Measurements from ENCODE around the gene PRSS8. TPM values are rescaled to one million over a fixed set of nuclear protein-coding genes. Genes with fewer than 3 reads are reported as not detected.

The PRSS8 gene
- total RNA-seq, 1 experiment from 2014 or later: 271 TPM

DNA sequence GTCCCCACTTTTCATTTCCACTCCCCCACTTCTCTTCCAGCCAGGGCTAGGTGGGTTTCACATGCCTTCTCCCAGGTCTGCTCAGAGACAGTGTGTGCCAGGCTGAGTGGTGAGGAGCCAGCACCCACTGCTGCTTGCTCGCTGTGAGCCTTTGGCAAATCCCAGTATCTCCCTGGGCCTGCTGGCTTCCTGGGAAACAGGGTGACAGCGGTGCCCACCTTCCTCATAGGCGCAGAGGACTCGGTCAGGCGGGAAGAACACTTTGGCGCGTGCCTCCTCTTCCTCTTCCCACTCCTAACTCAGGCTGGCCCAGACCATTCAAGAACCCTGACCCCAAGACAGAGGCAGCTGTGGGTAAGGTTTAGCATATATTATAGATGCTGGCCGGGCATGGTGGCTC is 46.3 kb downstream of the PRSS8 start:
- no peak overlapping the region for H3K4me3 ChIP-seq (ENCODE audit: low read depth, low read length)
- no TSS peak for BruUV-seq (replicated peaks)
- H3K36me3 Mint-ChIP-seq (ENCODE audit: insufficient read depth, unreplicated experiment): peaks cover 15% of the 10 kb centered on the region
- TF ChIP-seq, protein P1, sequence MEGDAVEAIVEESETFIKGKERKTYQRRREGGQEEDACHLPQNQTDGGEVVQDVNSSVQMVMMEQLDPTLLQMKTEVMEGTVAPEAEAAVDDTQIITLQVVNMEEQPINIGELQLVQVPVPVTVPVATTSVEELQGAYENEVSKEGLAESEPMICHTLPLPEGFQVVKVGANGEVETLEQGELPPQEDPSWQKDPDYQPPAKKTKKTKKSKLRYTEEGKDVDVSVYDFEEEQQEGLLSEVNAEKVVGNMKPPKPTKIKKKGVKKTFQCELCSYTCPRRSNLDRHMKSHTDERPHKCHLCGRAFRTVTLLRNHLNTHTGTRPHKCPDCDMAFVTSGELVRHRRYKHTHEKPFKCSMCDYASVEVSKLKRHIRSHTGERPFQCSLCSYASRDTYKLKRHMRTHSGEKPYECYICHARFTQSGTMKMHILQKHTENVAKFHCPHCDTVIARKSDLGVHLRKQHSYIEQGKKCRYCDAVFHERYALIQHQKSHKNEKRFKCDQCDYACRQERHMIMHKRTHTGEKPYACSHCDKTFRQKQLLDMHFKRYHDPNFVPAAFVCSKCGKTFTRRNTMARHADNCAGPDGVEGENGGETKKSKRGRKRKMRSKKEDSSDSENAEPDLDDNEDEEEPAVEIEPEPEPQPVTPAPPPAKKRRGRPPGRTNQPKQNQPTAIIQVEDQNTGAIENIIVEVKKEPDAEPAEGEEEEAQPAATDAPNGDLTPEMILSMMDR (IDR thresholded peaks at IDR 0.05; ENCODE audit: insufficient read depth in 1 of 2, low read depth in 1 of 2, low read length in 1 of 2, severe bottlenecking in 1 of 2, unreplicated experiment in 1 of 2): no peak
- no peaks in the 10 kb centered on the region for H3K4me1 ChIP-seq
- H3K27me3 Mint-ChIP-seq (ENCODE audit: insufficient read depth, unreplicated experiment): no peaks in the 10 kb centered on the region
- no peaks in the 10 kb centered on the region for H3K9me3 ChIP-seq
- H3K4me3 Mint-ChIP-seq (ENCODE audit: unreplicated experiment): no peak overlapping the region
- no peaks in the 10 kb centered on the region for H3K27me3 ChIP-seq (replicated peaks; ENCODE audit: control insufficient read depth, insufficient read depth, low read length)
- no peak overlapping the region for H3K27ac Mint-ChIP-seq (ENCODE audit: unreplicated experiment)
- ChIA-PET POLR2A (no interaction called here), CTCF (no interaction called here)
- no peaks in the 10 kb centered on the region; the same call in 1 of the 2 replicates for H3K36me3 ChIP-seq (ENCODE audit: control insufficient read depth, insufficient read depth, low read length)
- H3K9me3 Mint-ChIP-seq (ENCODE audit: unreplicated experiment): no peaks in the 10 kb centered on the region
- peaks cover 5% of the 10 kb centered on the region for H3K4me1 Mint-ChIP-seq (ENCODE audit: low read depth, unreplicated experiment)
- DNase-seq: no peak
- intact Hi-C loops (cut with micrococcal nuclease; ENCODE audit: unreplicated experiment): no loop called here

DNA sequence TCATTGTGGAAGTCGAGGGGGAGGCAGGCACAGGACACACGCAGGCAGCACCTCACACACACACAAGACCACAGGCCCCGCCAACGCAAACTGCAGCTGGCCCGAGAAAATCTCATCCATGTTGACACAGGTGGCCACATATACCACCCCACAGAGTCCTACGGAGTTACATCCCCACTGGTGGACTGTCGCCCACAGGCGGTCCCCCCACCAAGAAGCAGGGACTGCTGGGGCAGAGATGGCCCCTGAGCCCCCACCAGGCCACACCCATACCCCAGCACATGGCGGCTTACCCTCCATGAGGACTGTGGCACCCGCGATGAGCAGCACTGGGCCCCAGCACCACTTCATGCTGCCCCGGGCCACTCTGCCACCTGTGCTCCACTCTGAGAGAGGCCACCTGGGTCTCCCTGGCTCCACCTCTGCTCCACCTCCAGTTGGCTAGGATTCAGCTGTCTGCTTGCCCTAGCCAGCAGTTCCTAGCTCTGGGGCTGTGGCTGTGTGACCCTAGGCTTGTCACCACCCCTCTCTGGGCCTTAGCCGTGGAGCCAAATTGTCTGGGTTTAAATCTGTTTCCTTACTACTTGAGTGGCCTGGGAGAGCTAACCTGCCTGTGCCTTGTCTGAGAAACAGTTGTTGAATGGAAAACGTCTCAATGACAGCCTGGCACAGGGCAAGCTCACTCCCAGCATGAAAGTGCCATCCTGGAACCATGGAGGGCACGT is 46.9 kb downstream of the PRSS8 start, which contains the start of gene PRSS53:
Gene PRSS53 (minus strand): TSS at position 485 of the 725 bp plus-strand sequence. CDS start 134 bp downstream, at position 351.
- BruUV-seq (replicated peaks): no TSS peak
- H3K27me3 ChIP-seq (replicated peaks; ENCODE audit: control insufficient read depth, insufficient read depth, low read length): no peaks in the 10 kb centered on the region
- H3K4me3 ChIP-seq (ENCODE audit: low read depth, low read length): no peak within 1 kb of the TSS
- Mint-ChIP-seq H3K9me3 (ENCODE audit: unreplicated experiment) (no peaks in the 10 kb centered on the region), H3K4me1 (ENCODE audit: low read depth, unreplicated experiment) (no peaks in the 10 kb centered on the region), H3K36me3 (ENCODE audit: insufficient read depth, unreplicated experiment) (peaks cover 19% of the 10 kb centered on the region), H3K27ac (ENCODE audit: unreplicated experiment) (no peak within 1 kb of the TSS), H3K27me3 (ENCODE audit: insufficient read depth, unreplicated experiment) (no peaks in the 10 kb centered on the region), H3K4me3 (ENCODE audit: unreplicated experiment) (no peak within 1 kb of the TSS)
- intact Hi-C loops (cut with micrococcal nuclease; ENCODE audit: unreplicated experiment): no loop called here
- ChIA-PET POLR2A (no interaction called here), CTCF (no interaction called here)
- no peaks in the 10 kb centered on the region; the same call in 1 of the 2 replicates for H3K36me3 ChIP-seq (ENCODE audit: control insufficient read depth, insufficient read depth, low read length)
- DNase-seq: no peak
- H3K4me1 ChIP-seq: no peaks in the 10 kb centered on the region
- H3K9me3 ChIP-seq: no peaks in the 10 kb centered on the region
- TF ChIP-seq, protein P1 (IDR thresholded peaks at IDR 0.05; ENCODE audit: insufficient read depth in 1 of 2, low read depth in 1 of 2, low read length in 1 of 2, severe bottlenecking in 1 of 2, unreplicated experiment in 1 of 2): no peak

DNA sequence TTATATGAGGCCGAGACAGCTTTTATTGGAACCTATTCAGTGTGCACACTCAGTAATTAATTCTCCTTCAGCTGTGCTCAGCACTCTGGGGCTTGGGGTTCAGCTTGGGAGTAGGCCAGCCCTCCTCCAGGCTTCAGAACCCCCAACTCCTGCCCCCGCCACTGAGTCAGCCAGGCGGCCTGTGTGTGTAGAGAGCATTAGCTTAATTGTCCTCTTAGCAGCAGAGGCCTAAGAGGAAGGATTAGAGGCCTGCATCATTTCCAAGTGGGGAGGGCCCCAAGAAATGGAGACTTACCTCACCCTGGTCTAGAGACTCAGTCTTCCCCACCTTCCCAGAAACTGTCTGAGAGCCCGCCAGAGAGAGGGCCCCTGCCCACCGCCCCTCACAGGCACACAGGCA is 47.6 kb downstream of the PRSS8 start:
- POLR2A ChIA-PET: no interaction called here
- CTCF ChIA-PET: interaction anchor here (0.5 kb wide), 1 partner anchor 153 kb away, joined by 3 read pairs; no protein-coding TSS in a partner anchor
- Mint-ChIP-seq H3K27me3 (ENCODE audit: insufficient read depth, unreplicated experiment) (no peaks in the 10 kb centered on the region), H3K27ac (ENCODE audit: unreplicated experiment) (no peak overlapping the region), H3K9me3 (ENCODE audit: unreplicated experiment) (no peaks in the 10 kb centered on the region), H3K36me3 (ENCODE audit: insufficient read depth, unreplicated experiment) (peaks cover 24% of the 10 kb centered on the region), H3K4me3 (ENCODE audit: unreplicated experiment) (no peak overlapping the region), H3K4me1 (ENCODE audit: low read depth, unreplicated experiment) (no peaks in the 10 kb centered on the region)
- H3K9me3 ChIP-seq: no peaks in the 10 kb centered on the region
- TF ChIP-seq, protein P1 (IDR thresholded peaks at IDR 0.05; ENCODE audit: insufficient read depth in 1 of 2, low read depth in 1 of 2, low read length in 1 of 2, severe bottlenecking in 1 of 2, unreplicated experiment in 1 of 2): no peak
- intact Hi-C loops (cut with micrococcal nuclease; ENCODE audit: unreplicated experiment): no loop called here
- no peak for DNase-seq
- H3K4me3 ChIP-seq (ENCODE audit: low read depth, low read length): no peak overlapping the region
- H3K27me3 ChIP-seq (replicated peaks; ENCODE audit: control insufficient read depth, insufficient read depth, low read length): no peaks in the 10 kb centered on the region
- no peaks in the 10 kb centered on the region; the same call in 1 of the 2 replicates for H3K36me3 ChIP-seq (ENCODE audit: control insufficient read depth, insufficient read depth, low read length)
- no TSS peak for BruUV-seq (replicated peaks)
- H3K4me1 ChIP-seq: no peaks in the 10 kb centered on the region

Data from Caco-2 (cell line).